CD8-positive, alpha-beta memory T cell (primary cell): Measurements from ENCODE around the gene CENPO. TPM values are rescaled to one million over a fixed set of nuclear protein-coding genes. Genes with fewer than 3 reads are reported as not detected.

Source experiments
- CTCF ChIA-PET: fragments of 350-600 bp; sonication (Branson Sonifier 250); formaldehyde crosslinking; loops from one replicate; lab custom pipeline; 2021; ENCODE audit warnings: antibody characterized with exemption; lab: Charles Lee
- POLR2A ChIA-PET: fragments of 350-600 bp; sonication (Branson Sonifier 250); formaldehyde crosslinking; loops from one replicate; lab custom pipeline; 2021; ENCODE audit warnings: antibody characterized with exemption; lab: Charles Lee
- DNase-seq, 5 donors: peaks; one replicate each; pipeline versions ENCODE4 v3.0.0 to v3.0.0-alpha.2; 2020 to 2022; ENCODE audit warnings: mixed read lengths in 1 of 5
- H3K27ac ChIP-seq: one replicate; pipeline ENCODE4 v1.7.0; 2013; ENCODE audit warnings: low read depth, mild to moderate bottlenecking, low read length, moderate library complexity
- H3K27me3 ChIP-seq: 2 replicates; pipeline ENCODE4 v1.7.0; 2013; ENCODE audit warnings: low read length, mild to moderate bottlenecking; ENCODE audit not compliant: insufficient read depth, poor library complexity, severe bottlenecking
- H3K36me3 ChIP-seq: 2 replicates; pipeline ENCODE4 v1.7.0; 2013; ENCODE audit warnings: mild to moderate bottlenecking, low read length, moderate library complexity; ENCODE audit not compliant: insufficient read depth
- H3K4me1 ChIP-seq: 2 replicates; pipeline ENCODE4 v1.7.0; 2013; ENCODE audit warnings: mild to moderate bottlenecking, low read length, moderate library complexity; ENCODE audit not compliant: insufficient read depth
- H3K4me3 ChIP-seq: 2 replicates; pipeline ENCODE4 v1.7.0; 2013; ENCODE audit warnings: mild to moderate bottlenecking, low read length
- H3K9me3 ChIP-seq: 2 replicates; pipeline ENCODE4 v1.7.0; 2013; ENCODE audit warnings: mild to moderate bottlenecking, low read length
- H3K27ac Mint-ChIP-seq, 8 donors: one replicate each; pipeline ENCODE4 v1.8.0; 2020 to 2021; ENCODE audit warnings: mixed read lengths in 8 of 8, mild to moderate bottlenecking in 6 of 8, inconsistent platforms in 3 of 8, moderate library complexity in 3 of 8
- H3K27me3 Mint-ChIP-seq, 2 donors: one replicate each; pipeline ENCODE4 v1.8.0; 2020 to 2021; ENCODE audit warnings: mixed read lengths in 2 of 2, mild to moderate bottlenecking in 1 of 2, moderate library complexity in 1 of 2
- H3K36me3 Mint-ChIP-seq, 3 donors: one replicate each; pipeline ENCODE4 v1.8.0; 2020 to 2021; ENCODE audit warnings: mixed read lengths in 3 of 3, inconsistent platforms in 1 of 3, mild to moderate bottlenecking in 1 of 3
- H3K4me1 Mint-ChIP-seq, 3 donors: one replicate each; pipeline ENCODE4 v1.8.0; 2020 to 2021; ENCODE audit warnings: mixed read lengths in 3 of 3, inconsistent platforms in 1 of 3, mild to moderate bottlenecking in 1 of 3
- H3K4me3 Mint-ChIP-seq, 7 donors: one replicate each; pipeline ENCODE4 v1.8.0; 2020 to 2021; ENCODE audit warnings: mixed read lengths in 7 of 7, mild to moderate bottlenecking in 6 of 7, moderate library complexity in 4 of 7, inconsistent platforms in 2 of 7
- H3K9me3 Mint-ChIP-seq, 5 donors: one replicate each; pipeline ENCODE4 v1.8.0; 2020 to 2022; ENCODE audit warnings: mixed read lengths in 5 of 5, mild to moderate bottlenecking in 3 of 5, moderate library complexity in 2 of 5, inconsistent platforms in 1 of 5
- polyA plus RNA-seq: library from polyadenylated mRNA; unstranded; fragments of 300-500 nt; fragmentation: Illumina TruSeq; gene quantifications from one replicate; pipeline ENCODE4 v1.2.3, GENCODE V29; 2021
- total RNA-seq, 2 experiments: library from RNA; stranded (reverse); gene quantifications; one replicate each; pipeline ENCODE4 v1.2.3, GENCODE V29; 2021

The CENPO gene
- total and polyA plus RNA-seq, 3 experiments from 2014 or later, result 4.2 to 51.7 (median 43.0) TPM

DNA sequence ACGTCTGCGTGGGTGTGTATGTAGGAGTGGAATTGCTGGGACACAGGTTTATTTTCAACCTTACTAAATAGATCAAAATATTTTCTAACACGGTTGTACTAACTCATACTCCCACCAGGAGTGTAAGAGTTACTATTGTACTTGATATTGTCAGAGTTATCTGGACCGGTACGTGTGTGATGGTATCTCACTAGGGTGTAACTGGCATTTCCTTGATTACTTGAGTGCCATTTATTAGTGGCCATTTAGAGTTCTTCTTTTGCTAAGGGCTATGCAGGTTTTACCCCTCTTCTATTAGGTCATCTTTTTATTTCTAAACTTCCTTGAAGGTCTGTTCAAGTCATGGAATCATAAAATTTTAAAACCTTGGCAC is 33.5 kb downstream of the CENPO start:
- ChIA-PET POLR2A (no interaction called here), CTCF (interaction anchor here (1.0 to 9.6 kb wide), 10 partner anchors 8 to 425 kb away, joined by 3 to 104 read pairs (median 5); no protein-coding TSS in a partner anchor)
- peaks cover 0 to 18% (median 2%) of the 10 kb centered on the region in 3 donors for H3K36me3 Mint-ChIP-seq
- Histone ChIP-seq H3K4me1 (no peaks in the 10 kb centered on the region), H3K36me3 (no peaks in the 10 kb centered on the region), H3K9me3 (no peaks in the 10 kb centered on the region), H3K4me3 (no peak overlapping the region), H3K27me3 (no peaks in the 10 kb centered on the region), H3K27ac (peak overlapping the region; percentile 14)
- peak overlapping the region in 2 of 8 donors; percentile 50 to 52 for H3K27ac Mint-ChIP-seq
- no peaks in the 10 kb centered on the region for H3K9me3 Mint-ChIP-seq
- peaks cover 10 to 23% (median 17%) of the 10 kb centered on the region in 3 donors for H3K4me1 Mint-ChIP-seq
- no peak overlapping the region for H3K4me3 Mint-ChIP-seq
- DNase-seq, result no peak
- no peaks in the 10 kb centered on the region for H3K27me3 Mint-ChIP-seq

DNA sequence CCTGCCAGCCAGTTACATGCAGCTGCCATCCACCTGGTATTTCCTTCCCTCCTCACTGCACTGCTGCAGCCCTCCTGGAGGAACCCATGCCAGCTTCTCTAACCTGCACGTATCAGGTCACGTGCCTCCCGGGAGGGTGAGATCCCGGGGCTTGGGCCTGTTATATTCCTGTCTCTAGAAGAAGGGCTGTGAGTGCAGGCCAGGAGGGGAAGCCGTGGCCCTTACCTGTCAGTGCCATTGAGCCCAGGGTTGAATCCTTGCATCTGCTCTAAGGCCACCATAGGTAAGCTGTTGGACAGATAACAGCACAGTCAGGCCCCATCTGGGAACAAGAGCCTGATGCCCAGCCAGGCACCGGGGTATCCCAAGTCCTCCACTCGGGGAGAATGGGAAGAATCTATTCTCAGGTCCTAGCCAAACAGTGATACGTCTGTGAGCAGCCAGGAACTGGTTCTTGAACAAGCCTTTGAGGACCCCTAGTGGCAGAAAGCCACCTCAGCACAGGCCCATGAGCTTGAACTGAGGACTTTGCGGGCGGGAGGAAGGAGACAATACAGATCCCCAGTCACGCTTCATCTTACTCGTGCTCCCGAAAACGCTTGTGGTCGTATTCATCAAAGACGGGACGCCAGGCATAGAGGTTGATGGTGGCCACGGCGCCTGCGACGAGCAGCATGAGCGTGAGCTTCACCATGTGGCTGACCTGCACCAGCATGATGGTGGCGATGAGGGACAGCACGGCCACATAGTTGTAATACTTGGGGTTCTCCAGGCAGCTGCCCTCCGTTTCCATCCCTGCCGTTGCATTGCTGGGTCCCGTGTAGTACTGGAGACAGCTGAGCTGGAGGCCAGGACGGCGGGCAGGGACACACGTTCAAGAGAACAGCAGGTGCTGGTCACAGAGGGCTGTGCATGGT is 34.4 kb downstream of the CENPO start:
- H3K27me3 Mint-ChIP-seq, result no peaks in the 10 kb centered on the region
- Histone ChIP-seq H3K36me3 (no peaks in the 10 kb centered on the region), H3K4me3 (no peak overlapping the region), H3K27me3 (no peaks in the 10 kb centered on the region), H3K9me3 (no peaks in the 10 kb centered on the region), H3K27ac (no peak overlapping the region), H3K4me1 (no peaks in the 10 kb centered on the region)
- peaks cover 0 to 10% (median 1%) of the 10 kb centered on the region in 3 donors for H3K36me3 Mint-ChIP-seq
- ChIA-PET CTCF (interaction anchor here (0.6 to 9.6 kb wide), 30 partner anchors 8 to 617 kb away, joined by 3 to 104 read pairs (median 4); no protein-coding TSS in a partner anchor), POLR2A (interaction anchor here (1.0 kb wide), 1 partner anchor 467 kb away, joined by 3 read pairs; the partner anchor contains the start of gene ITSN2)
- H3K4me3 Mint-ChIP-seq, result no peak overlapping the region
- peaks cover 10 to 23% (median 17%) of the 10 kb centered on the region in 3 donors for H3K4me1 Mint-ChIP-seq
- H3K27ac Mint-ChIP-seq, result peak overlapping the region in 1 of 8 donors; percentile 75
- DNase-seq, result peak; percentile 52 to 81 (median 57)
- H3K9me3 Mint-ChIP-seq, result no peaks in the 10 kb centered on the region

DNA sequence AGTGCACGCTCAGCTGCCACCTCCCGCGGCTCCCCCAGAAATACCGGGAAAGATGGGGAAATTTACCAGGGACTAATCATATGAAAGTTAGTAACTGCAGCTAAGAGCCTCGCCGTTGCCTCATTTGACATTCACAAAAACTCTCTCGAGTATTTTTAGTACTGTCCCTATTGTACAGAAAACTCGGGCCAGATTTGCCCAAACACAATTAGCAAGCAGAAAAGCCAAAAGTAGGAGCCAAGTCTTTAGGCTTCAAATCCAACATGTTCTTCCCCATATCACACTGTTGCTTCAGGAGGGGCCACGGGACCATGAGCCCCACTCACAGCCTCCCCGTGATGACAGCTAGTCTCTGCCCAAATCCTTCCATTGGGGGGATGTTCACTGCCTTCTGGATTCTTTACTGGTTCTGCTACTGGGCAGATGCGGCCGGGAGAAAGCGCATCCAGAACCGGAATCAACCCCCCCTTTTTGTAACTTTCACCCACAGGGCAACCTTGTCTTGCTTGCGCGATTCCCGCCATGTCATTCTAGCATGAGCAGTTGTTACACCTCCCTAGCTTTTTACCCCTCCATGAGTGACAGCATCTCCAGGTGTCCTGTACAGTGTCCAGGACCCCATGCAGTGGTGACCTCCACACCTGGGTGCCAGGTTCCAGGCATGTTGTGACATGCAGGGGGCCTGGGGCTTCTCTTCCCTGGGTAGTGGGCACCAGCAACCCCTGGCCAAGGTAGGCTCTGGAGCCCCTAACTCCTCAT is 35.2 kb downstream of the CENPO start:
- peaks cover 10 to 23% (median 17%) of the 10 kb centered on the region in 3 donors for H3K4me1 Mint-ChIP-seq
- Histone ChIP-seq H3K9me3 (no peaks in the 10 kb centered on the region), H3K27ac (no peak overlapping the region), H3K4me3 (no peak overlapping the region), H3K27me3 (no peaks in the 10 kb centered on the region), H3K36me3 (no peaks in the 10 kb centered on the region), H3K4me1 (no peaks in the 10 kb centered on the region)
- ChIA-PET POLR2A (interaction anchor here (1.0 kb wide), 1 partner anchor 468 kb away, joined by 3 read pairs; the partner anchor contains the start of gene ITSN2), CTCF (interaction anchor here (0.6 to 9.6 kb wide), 28 partner anchors 9 to 618 kb away, joined by 3 to 104 read pairs (median 4); no protein-coding TSS in a partner anchor)
- H3K9me3 Mint-ChIP-seq, result no peaks in the 10 kb centered on the region
- no peaks in the 10 kb centered on the region for H3K27me3 Mint-ChIP-seq
- H3K27ac Mint-ChIP-seq, result no peak overlapping the region
- no peak for DNase-seq
- no peak overlapping the region for H3K4me3 Mint-ChIP-seq
- H3K36me3 Mint-ChIP-seq, result peaks cover 0 to 7% (median 0%) of the 10 kb centered on the region in 3 donors

DNA sequence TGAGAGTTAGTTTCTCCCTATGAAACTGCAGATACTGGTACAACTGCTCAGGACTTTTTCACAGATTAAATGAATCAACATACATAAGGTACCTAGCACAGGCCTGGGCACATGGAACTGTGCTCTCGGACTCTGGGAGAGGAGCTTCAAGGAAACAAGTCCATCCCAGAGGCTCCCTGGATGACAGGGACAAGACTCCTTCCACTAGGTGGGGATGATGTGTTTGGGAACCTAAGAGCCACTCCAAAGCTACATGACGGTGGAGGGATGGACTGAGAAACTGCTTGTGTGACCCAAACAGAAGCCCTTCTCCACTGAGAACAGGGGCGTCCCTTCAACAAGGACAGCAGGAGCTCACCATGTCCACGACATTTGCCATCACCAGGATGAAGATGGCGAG is 37.1 kb downstream of the CENPO start:
- CTCF ChIA-PET, result interaction anchor here (1.6 kb wide), 1 partner anchor 421 kb away, joined by 12 read pairs; no protein-coding TSS in a partner anchor
- H3K4me3 Mint-ChIP-seq, result no peak overlapping the region
- POLR2A ChIA-PET, result no interaction called here
- no peak for DNase-seq
- Histone ChIP-seq H3K36me3 (no peaks in the 10 kb centered on the region), H3K4me3 (no peak overlapping the region), H3K27me3 (no peaks in the 10 kb centered on the region), H3K9me3 (no peaks in the 10 kb centered on the region), H3K27ac (no peak overlapping the region), H3K4me1 (no peaks in the 10 kb centered on the region)
- H3K27me3 Mint-ChIP-seq, result no peaks in the 10 kb centered on the region
- peaks cover 10 to 23% (median 17%) of the 10 kb centered on the region in 3 donors for H3K4me1 Mint-ChIP-seq
- H3K36me3 Mint-ChIP-seq, result peaks cover 0 to 17% (median 0%) of the 10 kb centered on the region in 3 donors
- no peak overlapping the region for H3K27ac Mint-ChIP-seq
- H3K9me3 Mint-ChIP-seq, result no peaks in the 10 kb centered on the region

DNA sequence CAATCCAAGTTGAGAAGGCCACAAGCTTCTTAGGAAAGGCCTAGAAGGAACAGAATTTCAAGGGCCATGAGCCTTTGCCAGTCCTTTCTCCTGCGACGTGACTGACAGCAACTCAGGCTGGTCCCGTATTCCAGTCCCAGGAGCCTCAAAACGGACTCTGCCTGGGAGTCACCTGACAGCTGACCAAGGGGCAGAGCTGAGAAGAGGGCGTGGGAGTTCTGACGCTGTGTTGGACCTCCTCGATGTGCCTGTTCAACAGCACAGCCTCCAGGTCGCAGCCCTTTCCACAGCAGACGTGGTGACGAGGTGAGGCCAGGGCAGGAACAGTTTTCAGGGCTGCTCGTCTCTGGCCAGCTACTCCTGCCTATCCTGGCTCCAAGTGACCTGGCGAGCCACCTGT is 37.6 kb downstream of the CENPO start:
- Mint-ChIP-seq H3K9me3 (no peaks in the 10 kb centered on the region), H3K4me1 (peaks cover 10 to 21% (median 17%) of the 10 kb centered on the region in 3 donors), H3K27ac (no peak overlapping the region), H3K36me3 (peaks cover 0 to 19% (median 0%) of the 10 kb centered on the region in 3 donors), H3K27me3 (no peaks in the 10 kb centered on the region), H3K4me3 (no peak overlapping the region)
- Histone ChIP-seq H3K27ac (no peak overlapping the region), H3K36me3 (no peaks in the 10 kb centered on the region), H3K9me3 (no peaks in the 10 kb centered on the region), H3K4me3 (no peak overlapping the region), H3K27me3 (no peaks in the 10 kb centered on the region), H3K4me1 (no peaks in the 10 kb centered on the region)
- ChIA-PET POLR2A (no interaction called here), CTCF (interaction anchor here (1.6 kb wide), 1 partner anchor 421 kb away, joined by 12 read pairs; no protein-coding TSS in a partner anchor)
- no peak for DNase-seq

DNA sequence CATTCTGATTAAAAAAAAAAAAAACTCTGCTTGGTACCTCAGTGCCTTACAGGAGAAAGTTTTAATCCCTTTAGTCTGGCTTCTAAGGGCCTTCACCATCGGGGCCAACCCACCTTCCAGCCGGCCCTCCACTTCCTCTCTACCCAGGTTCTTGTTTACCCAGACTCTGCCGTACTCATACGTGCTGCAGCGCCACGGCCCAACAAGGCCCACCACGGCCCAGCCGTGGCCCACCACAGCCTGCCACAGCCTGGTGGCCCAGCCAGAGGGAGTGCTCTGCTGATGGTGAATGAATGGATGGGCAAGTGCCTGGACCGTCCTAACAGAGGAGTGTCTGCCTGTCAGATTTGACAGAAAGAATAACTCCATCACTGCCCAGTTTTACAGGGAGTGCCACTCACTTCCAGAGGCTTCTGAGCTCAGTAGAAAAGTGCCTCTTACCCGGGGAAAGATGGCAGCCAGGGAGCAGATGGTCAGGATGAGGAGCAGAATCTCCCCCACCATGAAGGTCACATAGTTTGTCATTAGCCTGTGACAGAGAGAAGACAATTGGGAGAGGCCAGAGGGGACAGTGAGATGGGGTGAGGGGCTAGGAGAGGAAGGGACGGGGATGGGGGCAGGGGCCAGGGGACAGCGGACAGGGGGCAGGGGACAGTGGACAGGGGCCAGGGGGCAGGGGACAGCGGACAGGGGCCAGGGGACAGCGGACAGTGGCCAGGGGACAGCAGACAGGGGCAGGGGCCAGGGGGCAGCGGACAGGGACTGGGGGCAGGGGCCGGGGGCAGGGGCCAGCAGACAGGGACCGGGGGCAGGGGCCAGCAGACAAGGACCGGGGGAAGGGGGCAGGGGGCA is 38.2 kb downstream of the CENPO start:
- ChIA-PET POLR2A (no interaction called here), CTCF (interaction anchor here (1.6 to 2.0 kb wide), 2 partner anchors 421 to 422 kb away, joined by 6 to 12 read pairs; no protein-coding TSS in a partner anchor)
- no peak for DNase-seq
- Histone ChIP-seq H3K4me1 (no peaks in the 10 kb centered on the region), H3K9me3 (no peaks in the 10 kb centered on the region), H3K4me3 (no peak overlapping the region), H3K27me3 (no peaks in the 10 kb centered on the region), H3K36me3 (no peaks in the 10 kb centered on the region), H3K27ac (no peak overlapping the region)
- Mint-ChIP-seq H3K9me3 (no peaks in the 10 kb centered on the region), H3K4me1 (peaks cover 9 to 14% (median 14%) of the 10 kb centered on the region in 3 donors), H3K4me3 (no peak overlapping the region), H3K36me3 (peaks cover 0 to 26% (median 0%) of the 10 kb centered on the region in 3 donors), H3K27me3 (no peaks in the 10 kb centered on the region), H3K27ac (no peak overlapping the region)

DNA sequence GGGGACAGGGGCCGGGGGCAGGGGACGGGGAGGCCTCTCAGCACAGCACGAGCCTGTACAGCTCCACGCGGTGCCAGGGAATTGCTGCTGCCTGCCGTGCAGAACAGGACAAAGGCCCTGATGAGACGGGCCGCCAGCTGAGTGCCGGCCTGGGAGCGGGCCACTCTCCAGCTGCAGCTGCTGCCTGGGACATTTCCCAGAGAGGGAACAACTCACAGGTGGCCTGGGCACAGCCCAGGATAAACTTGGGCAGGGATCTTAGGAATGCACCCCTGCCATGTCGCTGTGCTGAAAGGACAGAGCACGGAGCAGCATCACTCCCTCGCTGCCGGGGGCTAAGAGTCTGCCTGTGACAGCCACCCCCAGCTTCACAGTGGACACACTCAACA is 38.8 kb downstream of the CENPO start:
- POLR2A ChIA-PET, result no interaction called here
- Histone ChIP-seq H3K27me3 (no peaks in the 10 kb centered on the region), H3K36me3 (no peaks in the 10 kb centered on the region), H3K4me3 (no peak overlapping the region), H3K27ac (no peak overlapping the region), H3K9me3 (no peaks in the 10 kb centered on the region), H3K4me1 (no peaks in the 10 kb centered on the region)
- no peak overlapping the region for H3K4me3 Mint-ChIP-seq
- H3K4me1 Mint-ChIP-seq, result peaks cover 7 to 8% (median 8%) of the 10 kb centered on the region in 3 donors
- H3K36me3 Mint-ChIP-seq, result peaks cover 0 to 31% (median 0%) of the 10 kb centered on the region in 3 donors
- H3K9me3 Mint-ChIP-seq, result no peaks in the 10 kb centered on the region
- H3K27ac Mint-ChIP-seq, result peak overlapping the region in 1 of 8 donors; percentile 51
- DNase-seq, result no peak
- CTCF ChIA-PET, result interaction anchor here (2.0 kb wide), 1 partner anchor 422 kb away, joined by 6 read pairs; no protein-coding TSS in a partner anchor
- H3K27me3 Mint-ChIP-seq, result no peaks in the 10 kb centered on the region
